Liver (tissue), 3 donors: Measurements from ENCODE around the gene VASN.

Experiments used
- HNF4G ChIP-seq: IDR thresholded peaks from 2 replicates; pipeline ENCODE4 v1.6.1; 2016; ENCODE audit warnings: antibody characterized with exemption
- TAF1 ChIP-seq: conservative IDR thresholded peaks from 2 replicates; pipeline ENCODE4 v1.6.1; 2016; ENCODE audit warnings: antibody characterized with exemption, mild to moderate bottlenecking
- TF ChIP-seq, protein P1 (sequence below): fragments of 150-350 bp; IDR thresholded peaks from 2 replicates; pipeline ENCODE4 v1.5.1; 2017; ENCODE audit warnings: improper control_type of control experiment, low read depth, low read length; ENCODE audit not compliant: missing input control
- TF ChIP-seq, protein P2 (sequence below): IDR thresholded peaks from 2 replicates; pipeline ENCODE4 v1.6.1; 2016; ENCODE audit warnings: antibody characterized with exemption, mild to moderate bottlenecking
- TF ChIP-seq, protein P3 (sequence below): IDR thresholded peaks from 2 replicates; pipeline ENCODE4 v1.6.1; 2016; ENCODE audit warnings: antibody characterized with exemption
- donor health status: healthy.
- donor health status: healthy.

DNA sequence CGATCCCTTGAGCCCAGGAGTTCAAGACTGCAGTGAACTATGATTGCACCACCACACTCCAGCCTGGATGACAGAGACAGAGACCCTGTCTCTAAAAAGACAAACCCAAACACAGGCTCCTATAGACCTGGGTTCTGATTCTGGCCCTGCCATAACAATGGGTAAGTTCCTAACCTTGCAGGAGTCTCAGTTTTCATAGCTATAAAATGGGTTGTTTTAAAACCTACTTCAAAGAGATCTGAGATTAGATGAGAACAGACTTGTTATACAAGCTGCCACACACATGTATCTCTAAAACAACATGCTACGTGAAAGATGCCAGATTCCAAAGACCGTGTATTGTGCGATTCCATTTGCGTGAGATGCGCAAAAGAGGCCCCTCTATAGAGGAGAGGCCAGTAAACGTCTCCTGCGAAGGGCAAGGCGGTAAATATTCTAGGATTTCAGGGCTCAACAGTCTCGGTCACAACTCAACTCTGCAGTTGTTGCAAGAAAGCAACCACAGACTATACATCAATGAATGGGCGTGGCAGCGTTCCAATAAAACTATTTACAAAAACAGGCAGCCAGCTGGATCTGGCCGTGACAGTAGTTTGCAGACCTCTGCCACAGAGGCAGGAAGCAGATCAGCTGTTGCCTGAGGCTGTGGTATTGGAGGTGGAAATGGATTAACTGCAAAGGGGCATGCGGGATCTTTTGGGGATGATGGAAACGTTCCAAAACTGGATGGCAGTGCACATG is 38.9 kb downstream of the VASN start:
- TF ChIP-seq, protein P1, sequence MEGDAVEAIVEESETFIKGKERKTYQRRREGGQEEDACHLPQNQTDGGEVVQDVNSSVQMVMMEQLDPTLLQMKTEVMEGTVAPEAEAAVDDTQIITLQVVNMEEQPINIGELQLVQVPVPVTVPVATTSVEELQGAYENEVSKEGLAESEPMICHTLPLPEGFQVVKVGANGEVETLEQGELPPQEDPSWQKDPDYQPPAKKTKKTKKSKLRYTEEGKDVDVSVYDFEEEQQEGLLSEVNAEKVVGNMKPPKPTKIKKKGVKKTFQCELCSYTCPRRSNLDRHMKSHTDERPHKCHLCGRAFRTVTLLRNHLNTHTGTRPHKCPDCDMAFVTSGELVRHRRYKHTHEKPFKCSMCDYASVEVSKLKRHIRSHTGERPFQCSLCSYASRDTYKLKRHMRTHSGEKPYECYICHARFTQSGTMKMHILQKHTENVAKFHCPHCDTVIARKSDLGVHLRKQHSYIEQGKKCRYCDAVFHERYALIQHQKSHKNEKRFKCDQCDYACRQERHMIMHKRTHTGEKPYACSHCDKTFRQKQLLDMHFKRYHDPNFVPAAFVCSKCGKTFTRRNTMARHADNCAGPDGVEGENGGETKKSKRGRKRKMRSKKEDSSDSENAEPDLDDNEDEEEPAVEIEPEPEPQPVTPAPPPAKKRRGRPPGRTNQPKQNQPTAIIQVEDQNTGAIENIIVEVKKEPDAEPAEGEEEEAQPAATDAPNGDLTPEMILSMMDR = no peak
- TF ChIP-seq, protein P2, sequence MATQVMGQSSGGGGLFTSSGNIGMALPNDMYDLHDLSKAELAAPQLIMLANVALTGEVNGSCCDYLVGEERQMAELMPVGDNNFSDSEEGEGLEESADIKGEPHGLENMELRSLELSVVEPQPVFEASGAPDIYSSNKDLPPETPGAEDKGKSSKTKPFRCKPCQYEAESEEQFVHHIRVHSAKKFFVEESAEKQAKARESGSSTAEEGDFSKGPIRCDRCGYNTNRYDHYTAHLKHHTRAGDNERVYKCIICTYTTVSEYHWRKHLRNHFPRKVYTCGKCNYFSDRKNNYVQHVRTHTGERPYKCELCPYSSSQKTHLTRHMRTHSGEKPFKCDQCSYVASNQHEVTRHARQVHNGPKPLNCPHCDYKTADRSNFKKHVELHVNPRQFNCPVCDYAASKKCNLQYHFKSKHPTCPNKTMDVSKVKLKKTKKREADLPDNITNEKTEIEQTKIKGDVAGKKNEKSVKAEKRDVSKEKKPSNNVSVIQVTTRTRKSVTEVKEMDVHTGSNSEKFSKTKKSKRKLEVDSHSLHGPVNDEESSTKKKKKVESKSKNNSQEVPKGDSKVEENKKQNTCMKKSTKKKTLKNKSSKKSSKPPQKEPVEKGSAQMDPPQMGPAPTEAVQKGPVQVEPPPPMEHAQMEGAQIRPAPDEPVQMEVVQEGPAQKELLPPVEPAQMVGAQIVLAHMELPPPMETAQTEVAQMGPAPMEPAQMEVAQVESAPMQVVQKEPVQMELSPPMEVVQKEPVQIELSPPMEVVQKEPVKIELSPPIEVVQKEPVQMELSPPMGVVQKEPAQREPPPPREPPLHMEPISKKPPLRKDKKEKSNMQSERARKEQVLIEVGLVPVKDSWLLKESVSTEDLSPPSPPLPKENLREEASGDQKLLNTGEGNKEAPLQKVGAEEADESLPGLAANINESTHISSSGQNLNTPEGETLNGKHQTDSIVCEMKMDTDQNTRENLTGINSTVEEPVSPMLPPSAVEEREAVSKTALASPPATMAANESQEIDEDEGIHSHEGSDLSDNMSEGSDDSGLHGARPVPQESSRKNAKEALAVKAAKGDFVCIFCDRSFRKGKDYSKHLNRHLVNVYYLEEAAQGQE = no peak
- TF ChIP-seq HNF4G (no peak), TAF1 (no peak)
- TF ChIP-seq, protein P3, sequence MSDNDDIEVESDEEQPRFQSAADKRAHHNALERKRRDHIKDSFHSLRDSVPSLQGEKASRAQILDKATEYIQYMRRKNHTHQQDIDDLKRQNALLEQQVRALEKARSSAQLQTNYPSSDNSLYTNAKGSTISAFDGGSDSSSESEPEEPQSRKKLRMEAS = no peak
